Activated CD4-positive, alpha-beta T cell treated with anti-CD3 and anti-CD28 coated beads, Interleukin-2, amount 50 U/mL, for 1 hour (primary cell): ENCODE measurements around the gene TRIM62.

Source experiments
- DNase-seq: peaks from one replicate; pipeline ENCODE4 v3.0.0-alpha.2; 2020

The TRIM62 gene

DNA sequence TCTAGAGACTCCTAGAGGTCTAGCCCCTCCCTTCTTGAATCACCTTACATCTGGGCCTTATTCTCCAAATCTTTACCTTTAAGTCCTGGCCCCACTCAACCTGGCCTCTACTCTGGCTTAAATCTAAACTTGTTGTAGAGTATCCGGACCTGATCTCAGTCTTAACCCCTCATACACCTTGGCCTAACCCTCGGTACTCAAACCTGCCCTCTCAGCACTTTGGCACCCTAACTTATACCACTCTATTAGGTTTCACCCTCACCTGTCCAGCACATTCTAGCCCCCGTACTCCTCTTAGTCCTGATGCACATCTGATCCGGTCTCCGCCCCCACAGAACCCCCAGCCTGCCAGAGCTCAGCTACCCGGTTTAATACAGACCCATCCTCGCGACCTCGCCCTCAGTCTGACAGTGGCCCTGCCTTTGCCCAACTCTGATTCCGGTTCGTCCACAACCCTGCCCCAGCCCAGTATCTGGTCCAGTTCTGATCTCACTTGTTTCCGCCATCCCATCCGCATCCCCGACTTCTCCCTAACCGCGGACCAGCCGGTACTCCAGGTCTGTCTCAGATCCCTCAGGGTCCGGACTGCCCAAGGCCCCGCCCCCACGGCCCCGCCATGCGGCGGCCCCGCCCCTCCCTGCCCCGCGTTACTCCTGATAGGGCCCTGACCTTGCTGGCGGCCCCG, 1.5 kb downstream of the TRIM62 start:
- no peak for DNase-seq

- no peak for DNase-seq
Observed at GRCh38 chr1:33178836-33179439, 2.9 kb downstream of the TRIM62 start.

DNA sequence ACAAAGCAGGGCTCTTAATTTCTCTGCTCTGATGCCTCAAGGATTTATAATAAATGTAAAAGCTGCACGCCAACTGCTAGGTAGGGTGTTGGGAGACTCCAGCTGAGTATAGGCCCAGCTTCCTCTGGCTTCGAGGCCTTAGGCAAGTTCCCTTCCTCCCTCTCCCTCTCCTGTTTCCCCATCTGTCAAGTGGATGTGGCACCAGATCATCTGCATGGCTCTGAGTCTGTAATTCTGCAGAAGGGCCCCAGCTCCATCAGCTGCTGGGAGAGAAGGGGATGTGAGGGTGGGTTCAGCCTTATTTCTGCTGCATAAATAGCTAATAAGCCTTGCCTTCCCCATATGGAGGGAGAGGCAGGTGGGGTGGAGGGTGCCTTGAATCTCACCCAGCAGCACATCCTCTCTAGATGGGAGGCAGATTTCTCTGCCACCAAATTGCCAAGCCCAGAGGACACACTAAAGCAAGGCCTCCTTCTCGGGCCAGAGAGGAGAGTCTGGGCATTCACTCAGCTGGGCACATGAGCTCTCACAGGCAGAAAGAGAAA, 3.8 kb downstream of the TRIM62 start:
- no peak for DNase-seq

DNA sequence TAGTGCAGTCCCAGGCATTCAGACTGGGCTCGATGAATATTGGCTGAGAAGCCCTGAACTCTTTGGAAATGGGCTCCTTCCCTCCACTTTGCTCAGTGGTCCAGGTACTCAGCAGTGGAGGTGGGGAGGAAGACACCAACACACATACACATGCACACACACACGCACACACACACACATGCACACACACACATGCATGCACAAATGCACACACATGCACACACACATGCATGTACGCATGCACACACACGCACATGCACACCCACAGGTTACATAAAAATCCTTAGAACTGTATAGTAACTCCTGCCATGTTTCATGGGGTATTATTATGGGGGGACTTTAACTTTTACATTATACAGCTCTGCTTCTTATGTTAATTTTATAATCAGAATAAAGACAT, 5.0 kb downstream of the TRIM62 start:
- no peak for DNase-seq

DNA sequence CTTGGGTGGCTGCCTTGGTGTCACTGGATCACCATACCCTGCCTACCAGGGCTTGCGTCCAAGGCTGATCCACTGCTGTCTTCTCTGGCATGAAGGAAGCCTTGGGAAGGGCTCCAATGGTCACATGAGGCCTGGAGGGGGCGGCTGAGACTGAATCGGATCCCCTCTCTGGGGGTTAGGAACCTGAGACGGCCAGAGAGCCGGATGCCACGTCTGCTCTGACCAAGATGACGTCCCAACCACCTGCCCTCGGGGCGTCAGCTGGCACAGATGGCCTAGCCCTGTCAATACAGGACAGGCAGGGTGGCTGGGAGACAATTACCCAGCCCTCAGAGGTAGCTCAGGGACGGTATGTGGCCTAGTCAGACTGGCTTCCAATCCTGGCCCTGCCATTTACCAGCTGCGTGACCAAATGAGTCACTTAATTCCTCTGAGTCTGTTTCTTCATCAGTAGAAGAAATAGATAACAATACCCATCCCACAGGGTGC, 5.4 kb downstream of the TRIM62 start:
- DNase-seq, result no peak

- DNase-seq, result no peak
Observed at GRCh38 chr1:33175865-33176264, 6.0 kb downstream of the TRIM62 start.

GRCh38 chr1:33173091-33173490, 8.8 kb downstream of the TRIM62 start:
- no peak for DNase-seq

DNA sequence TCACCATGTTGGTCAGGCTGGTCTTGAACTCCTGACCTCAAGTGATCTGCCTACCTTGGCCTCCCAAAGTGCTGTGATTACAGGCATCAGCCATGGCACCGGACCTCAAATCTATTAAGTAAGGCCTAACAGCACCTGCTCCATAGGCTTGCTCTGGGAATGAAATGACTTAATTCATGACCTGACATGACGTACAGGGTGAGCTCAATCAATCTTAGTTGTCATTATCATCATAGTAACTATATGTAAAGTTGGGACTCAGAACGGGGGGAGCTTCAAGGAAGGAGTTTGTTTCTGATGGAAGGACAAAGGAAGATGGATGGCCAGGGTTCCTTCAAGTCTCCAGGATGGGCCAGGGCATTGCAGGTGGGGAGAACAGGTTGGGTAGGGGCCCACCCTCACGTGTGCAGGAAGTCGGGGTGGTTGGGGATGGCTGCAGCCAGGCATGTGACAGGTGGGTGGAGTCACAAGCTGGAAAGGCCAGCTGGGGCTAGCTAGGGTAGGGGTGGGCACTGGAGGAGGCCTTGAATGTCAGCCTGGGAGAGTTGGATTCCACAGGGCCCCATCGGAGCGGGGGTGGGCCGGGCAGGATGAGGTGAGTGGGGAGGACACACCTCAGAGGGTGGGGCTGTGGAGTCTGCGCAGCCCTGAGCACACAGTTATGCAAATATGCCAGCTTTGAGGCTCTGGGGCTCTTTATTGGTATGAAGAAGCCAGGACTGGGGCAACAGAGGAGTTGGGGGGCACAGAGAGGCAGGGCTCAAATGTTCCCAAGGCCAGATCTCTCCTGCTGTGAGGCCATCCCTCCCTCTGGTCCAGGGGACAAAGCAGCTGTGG, 9.6 kb downstream of the TRIM62 start:
- DNase-seq, result no peak

GRCh38 chr1:33170351-33171274, 11.2 kb downstream of the TRIM62 start:
- no peak for DNase-seq

GRCh38 chr1:33169290-33170055, 12.4 kb downstream of the TRIM62 start:
- no peak for DNase-seq

DNA sequence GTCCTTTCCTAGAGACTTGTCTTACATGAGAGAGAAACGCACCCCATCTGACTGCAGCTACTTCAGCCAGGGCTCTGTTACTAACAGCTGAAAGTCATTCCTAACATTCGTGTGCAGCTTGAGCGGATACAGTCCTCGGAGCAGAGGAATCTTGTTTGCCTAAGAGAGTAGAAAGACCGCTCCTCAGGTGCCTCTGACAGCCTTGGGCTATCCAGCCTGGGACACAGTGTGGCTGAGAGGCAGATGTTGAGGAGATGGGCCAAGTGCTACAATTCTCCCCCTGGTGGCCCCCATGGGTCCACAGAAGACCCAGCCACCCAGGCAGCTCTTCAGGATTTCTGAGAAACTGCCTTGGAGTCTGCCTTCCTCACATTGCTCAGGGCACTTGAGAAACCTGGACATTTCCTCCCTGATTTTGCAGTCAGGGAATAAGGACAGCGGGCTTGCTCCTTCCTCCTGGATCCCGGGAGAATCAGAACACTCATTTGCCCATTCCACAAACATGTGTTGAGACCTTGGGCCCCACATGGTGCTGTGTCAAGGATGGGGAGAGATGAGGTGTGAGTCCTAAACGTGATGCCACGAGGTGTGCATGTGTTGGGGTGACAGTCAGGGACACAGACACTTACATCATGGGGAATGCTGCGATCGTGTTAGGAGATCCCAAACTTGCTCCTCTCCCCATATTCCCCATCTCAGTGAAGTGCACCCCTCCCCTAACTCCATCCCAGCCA, 13.1 kb downstream of the TRIM62 start:
- no peak for DNase-seq

DNA sequence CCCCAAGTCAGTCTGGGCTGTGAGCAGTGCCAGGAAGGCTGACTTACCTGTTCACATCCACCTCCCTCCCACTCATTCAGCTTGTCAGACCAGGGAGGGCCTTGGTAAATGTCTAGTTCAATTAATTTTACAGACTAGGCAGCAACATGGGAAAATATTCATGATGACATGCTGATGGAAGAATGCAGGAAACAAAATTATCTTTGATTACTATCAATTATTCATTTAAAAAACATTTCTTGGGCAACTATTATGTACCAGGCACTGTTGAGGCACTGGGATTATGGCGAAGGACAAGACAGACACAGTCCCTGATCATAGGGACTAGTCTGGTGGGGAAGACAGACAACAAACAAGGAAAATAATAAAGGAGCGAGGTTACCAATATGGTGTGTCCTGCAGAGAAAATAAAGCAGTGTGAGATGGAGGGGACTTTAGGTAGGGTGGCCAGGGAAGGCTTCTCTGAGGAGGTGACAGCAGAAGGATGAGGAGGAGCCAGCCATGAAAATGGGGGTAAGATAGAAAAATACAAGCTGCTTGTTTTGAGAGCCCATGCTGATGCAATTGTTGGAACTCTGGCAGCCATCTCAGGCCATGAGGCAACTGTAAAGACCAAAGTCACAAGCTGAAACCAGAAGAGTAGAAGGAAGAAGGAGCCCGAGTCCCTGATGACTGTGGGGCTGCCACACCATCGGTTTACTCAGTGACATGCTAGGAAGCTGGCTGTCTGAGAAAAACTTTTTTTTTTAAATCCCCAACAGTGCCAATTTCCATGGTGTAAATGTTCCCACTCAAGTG, 14.0 kb downstream of the TRIM62 start:
- DNase-seq, result no peak

GRCh38 chr1:33165809-33166208, 16.0 kb downstream of the TRIM62 start:
- DNase-seq, result no peak

GRCh38 chr1:33165209-33165608, 16.6 kb downstream of the TRIM62 start:
- DNase-seq, result no peak

- DNase-seq, result no peak
Observed at GRCh38 chr1:33163621-33164519, 18.0 kb downstream of the TRIM62 start.

- no peak for DNase-seq
Observed at GRCh38 chr1:33162141-33162540, 19.7 kb downstream of the TRIM62 start.

- DNase-seq, result no peak
Observed at GRCh38 chr1:33161061-33161681, 20.7 kb downstream of the TRIM62 start.

- DNase-seq, result no peak
Observed at GRCh38 chr1:33159577-33159976, 22.3 kb downstream of the TRIM62 start.
